Measurements from ENCODE around the gene NTSR1.
A peak's percentile ranks its signal among the peaks of the same experiment; 100 is the strongest.

The NTSR1 gene

GRCh38 chr20:62695448-62696414, 12.9 kb upstream of the NTSR1 start:
- DNase-seq = no peak

GRCh38 chr20:62696434-62696957, 12.1 kb upstream of the NTSR1 start:
- no peak for DNase-seq

GRCh38 chr20:62696989-62697388, 11.6 kb upstream of the NTSR1 start:
- no peak for DNase-seq

- DNase-seq = no peak
Measured at GRCh38 chr20:62697468-62697912, 11.1 kb upstream of the NTSR1 start.

GRCh38 chr20:62698231-62698630, 10.4 kb upstream of the NTSR1 start:
- DNase-seq = no peak

- DNase-seq = no peak
Measured at GRCh38 chr20:62699296-62699695, 9.3 kb upstream of the NTSR1 start.

- DNase-seq = no peak
Measured at GRCh38 chr20:62699741-62700140, 8.9 kb upstream of the NTSR1 start.

GRCh38 chr20:62700261-62700930, 8.2 kb upstream of the NTSR1 start:
- DNase-seq = no peak

GRCh38 chr20:62701161-62702012, 7.2 kb upstream of the NTSR1 start:
- no peak for DNase-seq

- no peak for DNase-seq
Measured at GRCh38 chr20:62702013-62702300, 6.7 kb upstream of the NTSR1 start.

GRCh38 chr20:62702895-62703852, 5.5 kb upstream of the NTSR1 start:
- peak; percentile 52 for DNase-seq

- DNase-seq = no peak
Measured at GRCh38 chr20:62703853-62704228, 4.8 kb upstream of the NTSR1 start.

- DNase-seq = no peak
Measured at GRCh38 chr20:62704341-62704948, 4.2 kb upstream of the NTSR1 start.

GRCh38 chr20:62705627-62706026, 3.0 kb upstream of the NTSR1 start:
- DNase-seq = no peak

GRCh38 chr20:62706344-62706743, 2.3 kb upstream of the NTSR1 start:
- DNase-seq = no peak

GRCh38 chr20:62706857-62707256, 1.8 kb upstream of the NTSR1 start:
- no peak for DNase-seq

GRCh38 chr20:62707276-62707920, 1.2 kb upstream of the NTSR1 start:
- no peak for DNase-seq

- DNase-seq = peak; percentile 48
Measured at GRCh38 chr20:62707921-62708521, 615 bp upstream of the NTSR1 start.

GRCh38 chr20:62709537-62709905, 885 bp downstream of the NTSR1 start:
- DNase-seq = no peak

GRCh38 chr20:62710221-62710885, 1.7 kb downstream of the NTSR1 start:
- DNase-seq = no peak
